Esophagus squamous epithelium (tissue), 5 donors: ENCODE results near the gene METAP1. TPM values are rescaled to one million over a fixed set of nuclear protein-coding genes. Genes with fewer than 3 reads are reported as not detected.

ENCODE experiments used
- DNase-seq: peaks from one replicate; lab custom pipeline; 2025; lab: John Stamatoyannopoulos, UW
- H3K27ac ChIP-seq, 4 donors: fragments of 200-600 bp; sonication (generic); one replicate each; pipeline ENCODE4 v1.5.1; 2016 to 2019; ENCODE audit warnings: mild to moderate bottlenecking in 1 of 4
- H3K27me3 ChIP-seq, 4 donors: fragments of 200-600 bp; sonication (generic); 1 replicate in 3 of 4; 2 replicates in 1 of 4; pipeline versions ENCODE4 v1.5.1 to v1.6.0; 2017 to 2021; ENCODE audit warnings: antibody characterized with exemption in 1 of 4
- H3K36me3 ChIP-seq, 3 donors: fragments of 200-600 bp; sonication (generic); one replicate each; pipeline ENCODE4 v1.5.1; 2016 to 2019
- H3K4me1 ChIP-seq, 3 donors: fragments of 200-600 bp; sonication (generic); one replicate each; pipeline ENCODE4 v1.5.1; 2017 to 2019
- H3K4me3 ChIP-seq, 4 donors: fragments of 200-600 bp; sonication (generic); 1 replicate in 3 of 4; 2 replicates in 1 of 4; pipeline ENCODE4 v1.5.1; 2016 to 2019; ENCODE audit warnings: mild to moderate bottlenecking in 2 of 4, moderate library complexity in 1 of 4
- H3K9me3 ChIP-seq, 3 donors: fragments of 200-600 bp; sonication (generic); one replicate each; pipeline ENCODE4 v1.5.1; 2016 to 2019
- CTCF ChIP-seq, 6 experiments: fragments of 450-650 bp in 4 of 6; fragments of 200-600 bp in 2 of 6; sonication (generic) in 2 of 6; IDR thresholded peaks; one replicate each; pipeline ENCODE4 v1.5.1; 2016 to 2019; ENCODE audit warnings: antibody characterized with exemption in 6 of 6, mild to moderate bottlenecking in 4 of 6, moderate library complexity in 4 of 6
- POLR2A ChIP-seq, 4 donors: fragments of 450-650 bp; IDR thresholded peaks; one replicate each; pipeline ENCODE4 v1.6.1; 2017; ENCODE audit warnings: antibody characterized with exemption in 4 of 4, mild to moderate bottlenecking in 4 of 4, moderate library complexity in 3 of 4
- WGBS, 2 donors: methylation state at CpG; one replicate each; pipeline ENCODE4 v1.1.5; 2018; 5-methylcytosine and 5-hydroxymethylcytosine counted together
- intact Hi-C: fragments of 100-400 bp; cut with DNase I; formaldehyde crosslinking; loops from one replicate; pipeline ENCODE4 v1.15.0; 2022
- total RNA-seq, 4 donors: library from RNA; depleted of rRNA; stranded (reverse); fragments of >200 nt; gene quantifications; one replicate each; pipeline ENCODE4 v1.1.0, GENCODE V29; 2016
- donor health status: DM: yes; HTN: yes; CAD: no.

Gene METAP1
- 10 to 100 TPM; 48.5 to 81.6 (median 72.1) TPM for total RNA-seq

- intact Hi-C loops: loop anchor here (5.0 to 10.0 kb wide), 2 partner anchors 61 to 62 kb away; no protein-coding TSS in a partner anchor
- no peaks in the 10 kb centered on the region for H3K36me3 ChIP-seq
- peak within 1 kb of the TSS; percentile 93 to 99 (median 96) for H3K27ac ChIP-seq
- H3K4me1 ChIP-seq: peaks cover 6 to 49% (median 15%) of the 10 kb centered on the region in 3 donors
- H3K27me3 ChIP-seq: no peaks in the 10 kb centered on the region
- H3K9me3 ChIP-seq: no peaks in the 10 kb centered on the region
- TF ChIP-seq POLR2A (IDR thresholded peaks at IDR 0.05) (peak in 2 of 4 donors; percentile 23 to 77), CTCF (IDR thresholded peaks at IDR 0.05) (peak; percentile 52 to 88 (median 82))
- 0 to 1% methylated on average over 15 to 22 of the region's 94 CpGs for WGBS, 2 donors
- DNase-seq: peak; percentile 91
- peak within 1 kb of the TSS; percentile 90 to 98 (median 98) for H3K4me3 ChIP-seq
Observed at GRCh38 chr4:98995183-98996055, at the start of gene METAP1. METAP1 (plus strand) TSS chr4:98995721; CDS start chr4:98995754, 33 bp downstream.

- TF ChIP-seq POLR2A (IDR thresholded peaks at IDR 0.05) (no peak), CTCF (IDR thresholded peaks at IDR 0.05) (no peak)
- Histone ChIP-seq H3K4me3 (no peak overlapping the region), H3K27ac (no peak overlapping the region), H3K4me1 (peaks cover 0 to 7% (median 0%) of the 10 kb centered on the region in 3 donors), H3K9me3 (no peaks in the 10 kb centered on the region), H3K36me3 (no peaks in the 10 kb centered on the region), H3K27me3 (no peaks in the 10 kb centered on the region)
- 70 to 93% methylated on average over 1 of the region's 1 CpG for WGBS, 2 donors
- intact Hi-C loops: no loop called here
- DNase-seq: no peak
Observed at GRCh38 chr4:98946359-98946758, 49.2 kb upstream of the METAP1 start.

- no peak for DNase-seq
Observed at GRCh38 chr4:98950925-98951324, 44.6 kb upstream of the METAP1 start.

GRCh38 chr4:98951710-98952109 lies 43.8 kb upstream of the METAP1 start:
- Histone ChIP-seq H3K9me3 (no peaks in the 10 kb centered on the region), H3K4me3 (no peak overlapping the region), H3K36me3 (no peaks in the 10 kb centered on the region), H3K27me3 (peaks cover 0 to 6% (median 0%) of the 10 kb centered on the region in 4 donors), H3K4me1 (peaks cover 0 to 7% (median 0%) of the 10 kb centered on the region in 3 donors), H3K27ac (peak overlapping the region in 1 of 4 donors; percentile 58)
- 86 to 90% methylated on average over 3 of the region's 3 CpGs for WGBS, 2 donors
- no peak for DNase-seq
- intact Hi-C loops: no loop called here
- TF ChIP-seq POLR2A (IDR thresholded peaks at IDR 0.05) (no peak), CTCF (IDR thresholded peaks at IDR 0.05) (no peak)

More at GRCh38 chr4:98950925-98951324, 44.6 kb upstream of the METAP1 start:
- no peaks in the 10 kb centered on the region for H3K9me3 ChIP-seq
- no peak overlapping the region for H3K4me3 ChIP-seq
- peak overlapping the region in 2 of 4 donors; percentile 34 to 58 for H3K27ac ChIP-seq
- H3K36me3 ChIP-seq: no peaks in the 10 kb centered on the region
- H3K27me3 ChIP-seq: peaks cover 0 to 4% (median 0%) of the 10 kb centered on the region in 4 donors
- H3K4me1 ChIP-seq: peaks cover 0 to 7% (median 0%) of the 10 kb centered on the region in 3 donors
- TF ChIP-seq CTCF (IDR thresholded peaks at IDR 0.05) (no peak), POLR2A (IDR thresholded peaks at IDR 0.05) (no peak)
- intact Hi-C loops: no loop called here
- WGBS, 2 donors: 55% methylated on average over 1 of the region's 1 CpG; no CpG with 5 or more reads in 1 of the 2 donors

GRCh38 chr4:98955229-98955628 lies 40.3 kb upstream of the METAP1 start:
- intact Hi-C loops: no loop called here
- no peak for DNase-seq
- Histone ChIP-seq H3K27ac (no peak overlapping the region), H3K9me3 (no peaks in the 10 kb centered on the region), H3K36me3 (no peaks in the 10 kb centered on the region), H3K4me3 (no peak overlapping the region), H3K27me3 (peaks cover 0 to 6% (median 0%) of the 10 kb centered on the region in 4 donors), H3K4me1 (peaks cover 0 to 6% (median 0%) of the 10 kb centered on the region in 3 donors)
- no peak for TF ChIP-seq CTCF (IDR thresholded peaks at IDR 0.05)
- no peak for TF ChIP-seq POLR2A (IDR thresholded peaks at IDR 0.05)
- WGBS, 2 donors: 81 to 83% methylated on average over 6 of the region's 6 CpGs
